Measurements from ENCODE around the gene RPS13. TPM values are rescaled to one million over a fixed set of nuclear protein-coding genes. Genes with fewer than 3 reads are reported as not detected.

Gene RPS13
- 394 and 490 TPM in 2 replicates for total RNA-seq (2011; cell fraction: chromatin; rRNA removed; ENCODE audit: low replicate concordance)
- total RNA-seq (2011; cell fraction: nucleolus; rRNA removed): 539 and 560 TPM in 2 replicates
- 727 and 1,261 TPM in 2 replicates for total RNA-seq (2011; cell fraction: nucleoplasm; rRNA removed)
- 1,264 and 1,267 TPM in 2 replicates for total RNA-seq (2014; rRNA removed)
- 1,762 and 1,914 TPM in 2 replicates for total RNA-seq (2014; rRNA removed; fragmentation: Illumina TruSeq; extraction: Trizol)
- total RNA-seq (2015; rRNA removed; fragmentation: Illumina TruSeq; extraction: Trizol): 1,378 and 1,507 TPM in 2 replicates
- total RNA-seq (2021): 1,425 and 1,570 TPM in 2 replicates
- polyA plus RNA-seq (2011; rRNA removed): 1,768 and 1,913 TPM in 2 replicates
- 1,180 and 2,323 TPM in 2 replicates for polyA plus RNA-seq (2011; cell fraction: cytosol; rRNA removed)
- 611 and 753 TPM in 2 replicates for polyA plus RNA-seq (2011; cell fraction: nucleus; rRNA removed)
- polyA plus RNA-seq (2012): 2,196 and 2,596 TPM in 2 replicates
- polyA plus RNA-seq (2014; fragmentation: Illumina TruSeq; extraction: Trizol): 1,488 and 1,561 TPM in 2 replicates
- 1,000 to 10,000 TPM; 3,147 to 3,714 TPM for polyA plus RNA-seq (2014; fragmentation: Nextera tagmentation; extraction: Ambion mirVana)
- 1,712 and 1,810 TPM in 2 replicates for polyA plus RNA-seq (2014; rRNA removed)
- 927 and 1,057 TPM in 2 replicates for polyA minus RNA-seq (2011; rRNA and poly(A)+ RNA removed)
- polyA minus RNA-seq (2011; cell fraction: cytosol; rRNA and poly(A)+ RNA removed): 323 and 363 TPM in 2 replicates
- polyA minus RNA-seq (2011; cell fraction: nucleus; rRNA and poly(A)+ RNA removed): 250 and 658 TPM in 2 replicates
- percentile 99 among the genes with signal in this experiment for Bru-seq, nascent RNA
- percentile 100 among the genes with signal in this experiment for BruChase-seq, experiment 1, labeled RNA remaining after a 2-hour chase
- BruChase-seq, experiment 2, labeled RNA remaining after a 6-hour chase: percentile 99 among the genes with signal in this experiment
- long read RNA-seq, experiment 1, transcript RPS13-202 (6 exons, 646 nt): major isoform, 1,736 of 2,357 reads
- long read RNA-seq, experiment 1, transcript RPS13-207 (2 exons, 594 nt): minor isoform, 504 of 2,357 reads
- long read RNA-seq, experiment 1, transcript RPS13-208 (3 exons, 746 nt): minor isoform, 19 of 2,357 reads
- long read RNA-seq, experiment 1, transcript RPS13-203 (5 exons, 664 nt): minor isoform, 24 of 2,357 reads
- long read RNA-seq, experiment 1, partial matches to known transcripts: 27 of 2,357 reads
- long read RNA-seq, experiment 1, other reads (novel, unspliced or antisense): 19 of 2,357 reads
- long read RNA-seq, experiment 2, transcript RPS13-203 (5 exons, 664 nt): minor isoform, 274 of 1,794 reads
- long read RNA-seq, experiment 2, transcript RPS13-208 (3 exons, 746 nt): minor isoform, 77 of 1,794 reads
- long read RNA-seq, experiment 2, transcript RPS13-204 (6 exons, 561 nt): minor isoform, 12 of 1,794 reads
- long read RNA-seq, experiment 2, transcript RPS13-202 (6 exons, 646 nt): major isoform, 1,292 of 1,794 reads
- long read RNA-seq, experiment 2, partial matches to known transcripts: 41 of 1,794 reads
- long read RNA-seq, experiment 2, other reads (novel, unspliced or antisense): 83 of 1,794 reads
- long read RNA-seq, experiment 3, transcript RPS13-202 (6 exons, 646 nt): major isoform, 3,367 of 3,495 reads
- long read RNA-seq, experiment 3, transcript RPS13-201 (6 exons, 491 nt): minor isoform, 14 of 3,495 reads
- long read RNA-seq, experiment 3, transcript RPS13-203 (5 exons, 664 nt): minor isoform, 31 of 3,495 reads
- long read RNA-seq, experiment 3, partial matches to known transcripts: 10 of 3,495 reads
- long read RNA-seq, experiment 3, other reads (novel, unspliced or antisense): 65 of 3,495 reads

- ATAC-seq: peak; percentile 92
- H2AFZ ChIP-seq (ENCODE audit: low read depth, low read length): peak within 1 kb of the TSS; percentile 89
- intact Hi-C loops (cut with micrococcal nuclease) (loop anchor here (2.0 to 10.0 kb wide), 2 partner anchors 109 to 253 kb away; no protein-coding TSS in a partner anchor), in situ Hi-C loops (cut with MboI) (no loop called here)
- H3K79me2 ChIP-seq (ENCODE audit: control insufficient read depth, insufficient read depth, low read length): peaks cover 46% of the 10 kb centered on the region
- peaks cover 39% of the 10 kb centered on the region for H3K36me3 ChIP-seq (ENCODE audit: control insufficient read depth, insufficient read depth, low read length)
- H3K9ac ChIP-seq (ENCODE audit: insufficient read depth in 1 of 2, low read depth in 2 of 2, low read length in 2 of 2): peak within 1 kb of the TSS; percentile 99
- DNase-seq (ENCODE audit: extremely low read depth in 1 of 4, low spot score in 3 of 4): peak; percentile 91 to 99 (median 94)
- CTCF ChIA-PET (ENCODE audit: low intra/inter-chr PET ratio): no interaction called here
- peak within 1 kb of the TSS; percentile 83 for H3K4me3 ChIP-seq
- peak within 1 kb of the TSS; percentile 96 for H3K27ac ChIP-seq (ENCODE audit: extremely low read depth, low read depth, low read length)
- H3K9me3 ChIP-seq (replicated peaks; ENCODE audit: control insufficient read depth, insufficient read depth, low read depth, low read length): no peaks in the 10 kb centered on the region
- H3K4me1 ChIP-seq (replicated peaks in 1 of 2; ENCODE audit: control insufficient read depth in 2 of 2, insufficient read depth in 2 of 2, low read length in 2 of 2): peaks cover 6 to 17% of the 10 kb centered on the region in 2 experiments; a peak in 3 of 5 replicates
- H3K4me2 ChIP-seq (ENCODE audit: insufficient read depth, low read length): peak within 1 kb of the TSS; percentile 93
- FAIRE-seq: peak; percentile 96
- H3K27me3 ChIP-seq (ENCODE audit: control insufficient read depth in 2 of 2, insufficient read depth in 2 of 2, low read length in 2 of 2): no peaks in the 10 kb centered on the region
- no peaks in the 10 kb centered on the region for H3K9me1 ChIP-seq (ENCODE audit: control insufficient read depth, insufficient read depth, low read length)
- TSS peak; percentile 96 for BruUV-seq (replicated peaks)
- POLR2A ChIA-PET: interaction anchor here (0.6 to 3.9 kb wide), 20 partner anchors 10 to 1318 kb away, joined by 3 to 29 read pairs (median 4); partner anchors contain the start of gene PIK3C2A
- no peaks in the 10 kb centered on the region for H4K20me1 ChIP-seq (replicated peaks; ENCODE audit: control insufficient read depth, insufficient read depth, low read length)
- WGBS (ENCODE audit: insufficient coverage, low coverage, missing lambda C conversion rate): under 1% methylated on average over 54 of the region's 55 CpGs
- TF ChIP-seq ETS1 (conservative IDR thresholded peaks at IDR 0.05; ENCODE audit: control insufficient read depth, low read depth, low read length) (peak; percentile 91), IFI16 (CRISPR knock-in tag; IDR thresholded peaks at IDR 0.05) (no peak), POLR2G (IDR thresholded peaks at IDR 0.05; ENCODE audit: low read depth, low read length) (peak; percentile 99), E2F4 (CRISPR knock-in tag; IDR thresholded peaks at IDR 0.05; ENCODE audit: low read depth) (peak; percentile 96), VEZF1 (CRISPR knock-in tag; IDR thresholded peaks at IDR 0.05) (peak; percentile 46; the same call in 1 of the 2 replicates), E2F1 (CRISPR knock-in tag; IDR thresholded peaks at IDR 0.05) (peak; percentile 77; the same call in 1 of the 2 replicates)
Measured at GRCh38 chr11:17077520-17078401, at the start of gene RPS13. Gene RPS13, minus strand, starts transcription at chr11:17077667. Its CDS starts 26 bp downstream, at chr11:17077641.
